GM18870 (cell line): ENCODE measurements around the gene PRKCE.

ENCODE experiments used
- ATAC-seq: cut with Tn5 transposase; IDR thresholded peaks from one replicate; pipeline ENCODE4 v1.9.1; 2021; ENCODE audit warnings: moderate library complexity; ENCODE audit not compliant: unreplicated experiment

Gene PRKCE

DNA sequence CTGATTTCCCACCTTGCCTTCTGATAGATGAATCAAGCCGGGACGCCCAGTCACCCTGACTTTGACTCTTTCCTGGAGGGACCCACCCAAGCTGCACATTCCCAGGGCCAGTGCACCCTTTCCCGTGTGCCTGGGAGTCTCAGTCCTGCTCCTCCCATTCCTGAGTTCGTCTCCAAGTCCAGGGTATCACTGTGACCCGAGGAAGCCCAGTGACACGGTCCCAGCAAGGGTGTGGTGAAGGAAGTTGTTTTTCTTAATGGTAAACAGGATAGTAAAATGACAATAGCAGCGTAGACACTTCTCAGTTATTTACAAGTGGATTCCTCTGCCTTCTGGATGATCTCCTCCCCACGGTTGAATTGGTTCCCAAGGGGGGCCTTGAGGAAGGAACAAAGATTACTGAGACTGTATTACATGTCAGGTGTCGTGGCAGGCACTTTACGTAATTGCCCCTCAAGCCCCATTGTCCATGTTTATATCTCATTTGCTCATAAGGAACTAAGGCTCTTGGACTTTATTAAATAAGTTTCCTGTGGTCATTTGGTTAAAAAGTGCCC is 123.3 kb downstream of the PRKCE start:
- no peak for ATAC-seq

DNA sequence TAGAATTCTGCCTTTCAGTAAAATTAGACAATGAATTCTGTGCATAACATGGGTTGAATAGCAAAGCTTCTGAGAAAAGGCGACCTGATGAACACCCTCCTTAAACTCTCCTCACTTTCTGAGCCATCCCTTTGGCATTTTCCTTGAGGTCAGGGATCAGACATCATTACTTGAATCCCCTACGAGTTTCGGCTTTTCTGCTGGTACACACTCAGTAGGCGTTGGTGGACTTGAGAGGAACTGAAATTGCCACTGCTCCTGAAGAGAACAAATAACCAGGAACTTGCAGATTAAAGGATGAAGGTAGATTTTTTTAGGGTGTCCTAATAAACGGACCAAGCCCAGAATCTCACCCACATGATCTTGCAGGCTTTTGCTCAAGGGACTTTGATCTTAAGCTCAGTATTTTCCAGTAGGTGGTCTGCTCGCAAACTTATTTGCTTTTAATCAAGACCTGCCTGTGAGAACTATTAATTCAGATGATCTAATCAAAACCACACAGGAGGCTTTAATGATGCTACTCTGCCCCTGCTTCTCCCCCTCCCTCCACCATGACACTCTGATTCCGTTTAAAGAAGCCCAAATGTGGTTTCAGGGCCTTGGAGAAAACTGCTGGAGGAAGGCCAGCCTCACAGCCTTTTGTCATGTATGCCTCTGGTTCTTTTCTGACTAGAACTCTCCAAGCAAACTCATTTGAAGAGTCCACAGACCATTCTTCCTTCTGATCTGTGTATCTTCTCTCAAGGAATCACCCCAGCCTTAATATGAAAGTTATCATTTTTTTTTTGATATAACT is 124.9 kb downstream of the PRKCE start:
- no peak for ATAC-seq

DNA sequence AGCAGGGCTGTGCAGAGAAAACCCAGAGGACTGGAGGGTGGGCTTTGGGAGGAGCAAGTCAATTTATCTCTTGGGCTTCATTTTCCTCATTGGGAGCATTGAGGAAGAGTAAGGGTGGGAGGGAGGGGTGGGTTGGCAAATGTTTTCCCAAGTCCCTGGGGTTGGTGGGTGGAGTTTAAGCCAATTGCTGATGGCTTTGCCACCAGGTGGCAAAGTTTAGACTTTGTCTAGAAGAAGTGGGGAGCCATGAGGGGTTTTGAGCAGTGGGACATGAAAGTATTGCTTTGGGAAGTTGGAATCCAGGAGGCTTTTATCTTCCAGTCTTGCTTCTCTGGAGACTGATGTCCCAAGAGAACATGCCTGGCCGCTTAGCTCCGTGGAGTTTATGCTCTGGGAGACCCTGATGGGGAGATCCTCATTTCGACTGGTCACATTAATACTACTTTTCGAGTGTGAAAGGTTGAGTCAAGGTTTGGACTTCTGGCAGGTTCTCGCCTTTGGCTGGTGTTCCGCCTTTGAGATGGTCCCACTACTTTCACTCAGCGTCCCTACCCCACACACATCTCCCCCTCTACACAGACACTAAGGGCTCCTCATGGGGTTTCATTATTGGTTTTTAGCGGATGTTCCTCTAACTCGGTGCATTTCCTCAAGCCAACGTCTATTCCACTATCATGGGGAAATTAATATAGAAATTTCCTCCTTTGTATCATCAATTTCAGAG is 126.7 kb downstream of the PRKCE start:
- ATAC-seq = no peak

DNA sequence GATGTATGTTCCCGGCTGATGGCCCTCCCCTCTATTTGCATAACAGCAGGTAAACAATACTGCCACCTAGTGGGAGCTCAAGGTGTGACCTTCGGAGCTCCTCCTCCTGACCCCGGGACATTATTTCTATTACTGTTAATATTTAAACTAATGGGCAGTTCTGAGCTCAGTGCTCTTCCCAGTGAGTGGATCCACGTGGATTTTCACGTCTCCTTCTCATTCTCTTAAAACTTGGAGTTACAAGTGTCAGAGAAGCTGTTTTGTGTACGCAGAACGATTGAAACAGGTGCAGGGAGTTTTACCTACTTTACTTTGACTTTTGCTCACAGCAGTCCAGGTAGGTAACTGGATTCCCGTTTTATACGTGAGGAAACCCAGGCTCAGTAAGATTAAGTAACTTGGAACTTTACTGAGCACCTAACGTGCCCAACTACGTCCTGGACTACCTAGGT is 127.3 kb downstream of the PRKCE start:
- ATAC-seq = no peak

DNA sequence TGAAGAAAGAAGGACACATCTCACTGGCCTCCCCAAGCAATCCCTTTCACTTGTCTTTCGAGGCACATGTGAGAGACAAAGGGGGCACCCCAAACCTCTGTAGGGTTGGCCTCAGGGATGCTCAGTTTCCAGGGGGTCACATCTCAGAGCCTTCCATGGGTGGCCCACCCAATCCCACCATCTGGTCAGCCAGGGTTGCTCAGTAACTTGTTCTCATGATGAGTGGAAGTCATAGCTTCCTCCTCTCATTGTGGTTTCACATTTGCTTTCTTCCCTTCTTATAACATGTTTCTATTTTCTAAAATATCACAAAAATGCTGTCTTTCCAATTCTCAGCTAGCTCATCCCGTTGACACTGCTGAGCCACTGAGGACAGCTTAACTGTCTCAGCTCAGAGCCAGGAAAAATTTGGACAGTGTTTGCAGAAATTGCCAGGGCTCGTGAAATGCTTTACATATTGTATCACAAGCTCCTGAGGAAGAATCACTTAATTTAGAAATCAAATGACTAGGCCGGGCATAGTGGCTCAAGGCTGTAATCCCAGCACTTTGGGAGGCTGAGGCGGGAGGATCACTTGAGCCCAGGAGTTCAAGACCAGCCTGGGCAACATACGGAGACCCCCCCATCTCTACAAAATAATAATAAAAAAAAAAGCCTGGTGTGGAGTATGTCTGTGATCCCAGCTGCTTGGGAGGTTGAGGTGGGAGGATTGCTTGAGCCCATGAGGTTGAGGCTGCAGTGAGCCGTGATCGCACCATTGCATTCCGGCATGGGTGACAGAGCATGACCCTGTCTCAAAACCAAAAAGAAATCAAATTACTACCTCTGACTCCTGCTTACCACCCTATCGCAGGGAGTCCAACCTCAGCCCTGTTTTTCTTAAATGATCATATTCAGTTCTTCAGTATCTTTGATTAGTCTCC is 129.3 kb downstream of the PRKCE start:
- no peak for ATAC-seq

DNA sequence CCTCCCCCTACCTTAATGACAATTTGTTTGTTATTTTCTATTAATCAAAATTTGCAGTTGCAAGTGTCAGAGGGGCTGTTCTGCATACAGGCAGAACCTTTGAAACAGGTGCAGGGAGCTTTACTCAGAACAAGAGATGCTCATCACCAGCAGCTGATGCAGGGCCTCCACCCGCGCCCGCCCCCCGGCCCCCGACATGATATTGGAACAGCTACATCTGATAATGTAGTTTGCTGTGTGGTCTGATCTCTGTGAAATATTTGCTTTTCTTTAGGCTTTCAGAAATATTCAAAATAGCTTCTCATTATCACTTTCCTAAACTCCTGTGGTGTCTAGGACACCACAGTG is 130.0 kb downstream of the PRKCE start:
- ATAC-seq = no peak

DNA sequence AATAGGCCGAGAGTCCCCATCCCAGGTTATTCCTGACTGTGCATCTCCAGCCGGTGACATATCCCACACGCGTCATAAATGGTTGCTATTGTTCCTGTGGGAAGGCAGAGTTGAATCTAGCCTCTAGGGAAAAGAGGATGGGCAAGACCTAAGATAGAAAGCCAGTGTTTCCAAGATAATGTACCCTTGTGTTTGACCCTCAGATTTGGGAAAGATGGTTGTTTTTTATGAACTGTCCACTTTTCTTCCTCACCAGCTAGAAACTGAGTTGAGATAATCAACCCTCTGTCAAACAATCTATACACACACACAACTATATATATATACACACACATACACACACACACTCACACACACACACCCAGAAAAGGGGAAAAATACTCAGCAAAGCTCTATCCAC is 131.0 kb downstream of the PRKCE start:
- ATAC-seq = no peak

DNA sequence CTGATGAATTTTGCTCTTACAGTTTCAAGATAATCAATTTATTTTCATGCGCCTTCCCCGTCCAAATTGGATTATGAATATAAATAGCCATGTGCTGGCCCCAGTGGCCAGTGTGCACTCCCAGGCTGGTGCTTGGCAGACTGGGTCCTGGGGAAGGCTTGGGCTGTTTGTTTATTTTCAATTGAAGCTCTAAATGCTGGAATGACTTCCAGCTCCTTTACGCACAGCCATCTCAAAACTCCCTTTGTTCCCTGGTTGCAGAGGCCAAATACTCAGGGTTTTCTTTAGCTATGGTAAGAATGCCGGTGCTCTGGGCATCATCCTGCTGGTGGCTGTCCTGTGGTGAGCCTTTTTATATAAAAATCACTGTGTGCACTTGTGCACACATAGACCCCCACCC is 131.5 kb downstream of the PRKCE start:
- ATAC-seq = no peak

DNA sequence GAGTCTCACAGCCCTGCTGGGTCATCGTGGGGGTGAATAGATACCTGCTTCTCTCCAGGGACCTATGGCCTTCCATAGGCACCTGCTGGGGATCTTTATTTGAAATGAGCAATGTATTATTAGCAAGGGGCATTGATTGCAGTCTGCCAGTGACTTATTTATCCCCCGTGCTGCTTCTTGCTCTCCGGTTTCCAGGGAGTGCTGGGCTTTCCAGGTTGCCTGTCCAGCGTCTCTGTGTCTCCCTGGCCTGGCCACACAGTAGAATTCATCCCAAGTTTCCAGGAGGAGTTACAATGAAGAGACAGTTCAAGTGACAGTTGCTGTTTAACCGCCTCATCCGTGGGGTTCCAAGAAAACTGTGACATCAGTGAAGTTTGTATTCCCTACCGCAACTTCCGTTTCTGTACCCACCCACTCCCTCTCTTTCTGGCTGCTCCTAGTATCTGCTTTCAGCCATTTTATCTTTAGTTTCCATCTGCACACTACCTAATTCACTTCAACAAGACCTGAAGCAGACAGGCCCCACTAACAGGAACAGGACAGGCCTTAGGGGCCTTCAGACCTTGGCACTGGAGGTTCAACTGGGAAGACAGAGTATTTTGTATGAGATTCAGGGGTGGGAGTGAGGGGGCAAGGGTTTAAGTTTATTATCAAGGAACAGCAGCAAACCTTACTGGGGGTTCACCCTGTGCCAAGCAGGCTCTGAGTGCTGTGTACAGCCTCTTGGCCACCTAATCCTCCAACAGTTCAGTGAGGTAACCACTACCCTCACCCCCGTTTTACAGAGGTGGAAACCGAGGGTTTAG is 134.8 kb downstream of the PRKCE start:
- ATAC-seq = no peak

DNA sequence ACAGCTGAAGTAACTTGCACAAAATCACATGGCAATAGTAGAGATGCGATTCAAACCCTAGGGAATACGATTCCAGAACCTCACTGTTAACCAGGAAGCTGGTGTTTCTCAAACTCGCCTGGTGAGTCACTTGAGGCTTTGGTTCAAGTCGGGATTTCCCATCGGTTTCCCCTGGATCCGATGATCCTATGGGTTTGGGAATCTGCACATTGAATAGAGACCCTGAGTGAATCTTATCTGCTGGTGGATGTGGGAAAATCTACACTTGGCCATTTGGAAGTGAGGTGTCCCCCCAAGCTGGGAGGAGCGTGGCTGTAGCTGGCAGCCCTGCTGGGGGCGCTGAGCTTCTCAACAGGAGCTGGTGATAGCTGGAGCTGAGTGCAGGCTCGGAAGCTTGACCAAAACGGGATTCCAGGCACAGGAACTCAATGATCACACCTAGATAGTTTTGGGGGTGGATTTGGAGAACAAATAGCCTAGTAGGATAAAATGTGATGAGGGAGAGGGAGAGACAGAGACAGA is 135.4 kb downstream of the PRKCE start:
- ATAC-seq = no peak

DNA sequence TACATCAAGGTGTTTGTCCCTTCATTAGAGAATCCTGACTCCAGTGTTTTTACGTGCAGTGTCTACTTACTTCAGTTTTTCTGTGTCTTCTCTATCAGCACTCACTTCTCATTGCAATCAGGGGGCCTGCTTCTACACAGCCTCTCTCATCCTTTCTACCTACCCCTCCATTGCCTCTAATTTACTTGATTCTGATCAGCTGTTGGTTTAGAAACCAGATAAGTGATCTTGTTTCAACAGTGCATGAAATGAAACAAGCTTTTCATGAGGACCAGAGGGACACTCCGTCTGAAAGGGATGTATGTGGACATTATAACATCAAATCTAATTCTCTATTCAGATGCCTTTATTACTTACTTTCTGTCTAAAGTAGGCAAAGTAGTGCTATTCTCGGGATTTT is 136.9 kb downstream of the PRKCE start:
- no peak for ATAC-seq

DNA sequence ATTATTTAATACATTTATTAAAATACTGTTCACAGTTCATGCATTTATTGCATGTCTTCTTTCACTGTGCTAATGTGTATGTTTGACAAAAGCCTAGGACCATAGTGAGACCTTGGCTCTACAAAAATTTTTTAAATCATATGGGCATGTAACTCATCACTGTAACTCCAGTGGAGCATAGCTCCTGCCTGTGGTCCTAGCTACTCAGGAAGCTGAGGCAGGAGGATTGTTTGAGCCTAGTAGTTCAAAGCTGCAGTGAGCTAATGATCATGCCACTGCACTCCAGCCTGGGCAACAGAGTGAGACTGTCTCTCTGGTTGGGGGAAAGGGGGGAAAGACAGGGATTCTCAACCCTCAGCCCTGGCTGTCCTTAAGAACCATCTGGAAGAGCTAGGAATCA is 137.8 kb downstream of the PRKCE start:
- ATAC-seq = no peak

DNA sequence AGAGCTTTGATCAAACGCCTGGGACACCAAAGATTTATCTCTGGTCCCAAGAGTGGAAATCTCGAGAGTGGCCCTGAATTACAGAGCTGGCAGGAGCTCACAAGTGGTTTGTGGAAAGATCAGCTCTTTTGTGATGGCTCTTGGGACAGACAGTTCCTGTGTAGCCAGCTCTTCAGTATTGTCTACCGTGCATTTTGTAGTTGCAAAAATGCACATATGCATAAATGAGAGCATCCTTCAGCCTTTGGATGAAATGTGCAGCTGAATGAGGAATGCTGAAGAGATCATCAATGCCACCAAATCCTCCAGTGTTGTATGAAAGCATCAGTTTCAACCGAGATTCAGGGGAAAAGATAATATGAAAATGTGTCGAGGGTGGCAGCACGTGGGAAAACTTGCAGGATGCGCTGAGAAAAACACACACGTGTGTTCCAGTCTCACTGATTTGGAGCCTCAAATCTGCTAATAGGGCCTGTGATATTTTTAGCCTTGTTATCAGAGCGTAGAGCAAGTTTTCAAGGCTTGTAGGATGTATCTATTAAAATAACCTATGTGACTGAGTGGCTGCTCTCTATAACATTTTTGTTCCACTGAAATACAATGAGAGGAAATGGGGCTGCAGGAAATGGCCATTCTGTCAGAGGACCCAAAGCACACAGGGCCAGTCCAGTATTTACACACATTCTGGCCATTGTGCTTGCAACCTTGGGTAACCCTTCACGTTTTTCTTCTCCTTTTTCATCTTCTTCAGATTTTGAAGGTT is 138.7 kb downstream of the PRKCE start:
- no peak for ATAC-seq

DNA sequence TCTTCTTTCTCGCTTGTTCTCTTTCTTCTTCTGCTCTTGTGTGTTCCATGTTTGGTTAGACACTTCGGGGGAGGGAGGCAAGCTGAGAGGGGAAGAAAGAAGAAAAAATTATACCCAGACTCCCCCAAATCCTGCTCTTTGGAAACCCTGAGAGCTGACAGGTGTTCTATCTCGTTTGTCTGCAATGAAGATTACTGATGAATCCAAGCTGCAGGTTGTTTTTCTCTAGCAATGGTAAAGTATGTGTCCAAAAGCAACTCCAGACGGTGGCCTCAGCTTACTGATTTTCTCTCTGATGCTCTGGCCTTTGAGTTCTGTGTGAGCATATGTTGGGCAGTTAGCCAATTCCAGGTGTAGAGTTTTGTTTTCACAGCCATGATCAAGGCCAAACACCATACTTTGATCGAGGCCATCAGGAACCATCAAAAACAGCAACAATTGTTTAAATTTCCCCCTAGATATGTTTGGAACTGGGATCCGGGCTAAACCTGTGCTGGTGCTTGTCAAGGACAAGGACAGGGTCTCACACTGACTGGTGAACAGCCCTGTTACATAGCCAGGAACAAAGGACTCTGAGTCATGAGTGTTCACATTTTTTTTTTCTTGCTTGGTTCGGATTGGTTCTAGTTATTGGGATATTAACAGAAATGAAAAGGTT is 142.0 kb downstream of the PRKCE start:
- no peak for ATAC-seq

DNA sequence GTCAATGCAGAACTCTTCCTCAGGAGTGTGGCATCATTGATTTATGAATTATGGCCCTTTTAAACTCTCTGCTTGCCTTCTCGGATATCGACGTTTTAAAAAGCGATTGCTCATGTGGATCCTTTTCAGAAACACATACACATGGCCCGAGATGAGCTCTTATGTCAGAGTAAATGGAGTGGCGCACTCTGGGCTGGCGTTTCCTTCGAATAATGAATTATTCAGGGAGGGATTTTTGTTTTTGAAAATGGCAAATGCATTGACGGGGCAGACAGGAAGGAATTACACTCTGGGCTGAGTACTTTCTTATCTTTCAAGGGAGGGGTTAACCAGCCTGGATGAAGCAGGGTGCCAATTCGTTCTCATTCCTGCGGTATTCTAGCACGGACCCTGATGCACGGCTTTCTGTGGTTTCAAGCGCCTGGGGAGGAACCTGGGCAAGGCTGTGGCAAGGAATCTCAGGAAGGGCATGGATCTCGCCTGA is 142.7 kb downstream of the PRKCE start:
- no peak for ATAC-seq

DNA sequence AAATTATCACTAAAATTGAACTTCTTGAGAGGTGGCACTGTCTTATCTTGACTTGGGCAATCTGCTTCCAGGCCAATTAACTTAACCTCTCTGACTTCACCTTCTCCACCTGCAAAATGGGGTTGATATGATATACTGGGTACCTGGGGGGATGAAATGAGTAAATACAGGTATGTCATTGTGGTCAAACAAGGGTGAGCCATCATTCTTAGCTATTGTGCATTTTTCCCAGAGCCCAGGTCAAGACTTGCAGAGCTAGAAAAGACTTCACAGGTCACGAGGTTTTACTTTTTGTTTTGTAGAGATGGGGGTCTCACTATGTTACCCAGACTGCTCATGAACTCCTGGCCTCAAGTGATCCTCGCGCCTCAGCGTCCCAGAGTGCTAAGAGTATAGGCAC is 145.0 kb downstream of the PRKCE start:
- no peak for ATAC-seq

DNA sequence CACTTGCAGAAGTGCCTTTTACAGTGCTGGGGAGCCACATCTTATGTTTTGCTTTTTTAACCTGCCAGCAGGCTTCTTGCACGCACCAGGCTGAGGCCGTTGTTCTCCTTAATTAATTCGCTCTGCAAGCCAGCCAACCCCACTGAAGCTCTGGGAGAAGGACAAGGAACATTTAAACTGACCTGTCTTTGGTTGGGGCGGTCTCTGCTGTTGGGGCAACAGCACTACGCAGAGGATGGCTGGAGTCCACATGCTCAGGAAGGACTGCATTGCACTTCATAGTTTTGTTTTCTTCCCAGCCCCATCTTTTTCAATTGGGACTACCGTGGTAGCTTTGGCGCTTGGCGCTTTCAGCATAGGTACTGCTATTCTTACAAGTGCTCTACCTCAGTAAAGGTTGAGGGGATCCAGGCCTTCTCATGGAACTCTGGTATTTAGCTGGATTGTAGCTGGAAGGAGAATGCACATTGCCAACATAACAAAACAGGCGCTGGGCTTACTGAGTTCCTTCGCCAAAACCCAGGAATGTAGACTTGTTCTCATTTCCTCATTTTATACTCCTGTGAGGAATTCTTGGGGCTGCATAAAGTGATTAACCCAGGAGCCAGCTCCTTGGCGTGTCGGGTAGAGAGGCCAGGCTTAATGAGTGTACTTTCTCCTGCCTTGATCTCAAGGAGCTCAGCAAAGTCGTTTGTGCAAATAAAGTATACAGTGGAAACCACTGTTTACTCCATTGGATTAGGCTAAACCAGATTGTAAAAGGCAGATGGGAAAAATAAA is 146.2 kb downstream of the PRKCE start:
- ATAC-seq = no peak
